ENCODE results near the gene CCDC112.
"Not testable (repeated sequence)": the region's sequence is repeated elsewhere in the genome, so short reads cannot be mapped to it uniquely, and the experiment has no call there.

The CCDC112 gene

GRCh38 chr5:115296124-115297022, at the start of gene CCDC112:
TSS of gene CCDC112 (minus strand) at chr5:115296654. CDS start at chr5:115296543, 111 bp downstream.
- peak; percentile 62 to 89 (median 63) for DNase-seq (ENCODE audit: low read depth in 3 of 3)

GRCh38 chr5:115345344-115345743, 48.9 kb upstream of the CCDC112 start:
- DNase-seq (ENCODE audit: low read depth in 3 of 3) = no peak

- no peak for DNase-seq (ENCODE audit: low read depth in 3 of 3)
Measured at GRCh38 chr5:115343855-115344254, 47.4 kb upstream of the CCDC112 start.

GRCh38 chr5:115342590-115343377, 46.3 kb upstream of the CCDC112 start:
- no peak for DNase-seq (ENCODE audit: low read depth in 3 of 3)

- no peak for DNase-seq (ENCODE audit: low read depth in 3 of 3)
Measured at GRCh38 chr5:115341745-115342144, 45.3 kb upstream of the CCDC112 start.

GRCh38 chr5:115338851-115339250, 42.4 kb upstream of the CCDC112 start:
- DNase-seq (ENCODE audit: low read depth in 3 of 3) = no peak

GRCh38 chr5:115337882-115338281, 41.4 kb upstream of the CCDC112 start:
- no peak for DNase-seq (ENCODE audit: low read depth in 3 of 3)

- no peak for DNase-seq (ENCODE audit: low read depth in 3 of 3)
Measured at GRCh38 chr5:115336964-115337363, 40.5 kb upstream of the CCDC112 start.

- no peak for DNase-seq (ENCODE audit: low read depth in 3 of 3)
Measured at GRCh38 chr5:115336201-115336720, 39.8 kb upstream of the CCDC112 start.

GRCh38 chr5:115335301-115335700, 38.8 kb upstream of the CCDC112 start:
- DNase-seq (ENCODE audit: low read depth in 3 of 3) = no peak

GRCh38 chr5:115333164-115333563, 36.7 kb upstream of the CCDC112 start:
- no peak for DNase-seq (ENCODE audit: low read depth in 3 of 3)

GRCh38 chr5:115330830-115331229, 34.4 kb upstream of the CCDC112 start:
- no peak for DNase-seq (ENCODE audit: low read depth in 3 of 3)

GRCh38 chr5:115329475-115329874, 33.0 kb upstream of the CCDC112 start:
- no peak for DNase-seq (ENCODE audit: low read depth in 3 of 3)

- not testable (repeated sequence) for DNase-seq (ENCODE audit: low read depth in 3 of 3)
Measured at GRCh38 chr5:115328617-115329274, 32.3 kb upstream of the CCDC112 start.

GRCh38 chr5:115325296-115325959, 29.0 kb upstream of the CCDC112 start:
- DNase-seq (ENCODE audit: low read depth in 3 of 3) = no peak

GRCh38 chr5:115324021-115324420, 27.6 kb upstream of the CCDC112 start:
- no peak for DNase-seq (ENCODE audit: low read depth in 3 of 3)

GRCh38 chr5:115322729-115323128, 26.3 kb upstream of the CCDC112 start:
- DNase-seq (ENCODE audit: low read depth in 3 of 3) = no peak

GRCh38 chr5:115321309-115321708, 24.9 kb upstream of the CCDC112 start:
- no peak for DNase-seq (ENCODE audit: low read depth in 3 of 3)

- DNase-seq (ENCODE audit: low read depth in 3 of 3) = no peak
Measured at GRCh38 chr5:115320515-115320914, 24.1 kb upstream of the CCDC112 start.

GRCh38 chr5:115320006-115320405, 23.6 kb upstream of the CCDC112 start:
- DNase-seq (ENCODE audit: low read depth in 3 of 3) = no peak

GRCh38 chr5:115319007-115319406, 22.6 kb upstream of the CCDC112 start:
- no peak for DNase-seq (ENCODE audit: low read depth in 3 of 3)
